Measurements from ENCODE around the gene SLC27A2. TPM values are rescaled to one million over a fixed set of nuclear protein-coding genes. Genes with fewer than 3 reads are reported as not detected.

The SLC27A2 gene
- total and polyA plus RNA-seq, 10 of the 15 experiments (the other 5 are each of a cell fraction or from before 2014, with no cell fraction given): 0.22 to 1.2 (median 0.69) TPM; not detected in 1

DNA sequence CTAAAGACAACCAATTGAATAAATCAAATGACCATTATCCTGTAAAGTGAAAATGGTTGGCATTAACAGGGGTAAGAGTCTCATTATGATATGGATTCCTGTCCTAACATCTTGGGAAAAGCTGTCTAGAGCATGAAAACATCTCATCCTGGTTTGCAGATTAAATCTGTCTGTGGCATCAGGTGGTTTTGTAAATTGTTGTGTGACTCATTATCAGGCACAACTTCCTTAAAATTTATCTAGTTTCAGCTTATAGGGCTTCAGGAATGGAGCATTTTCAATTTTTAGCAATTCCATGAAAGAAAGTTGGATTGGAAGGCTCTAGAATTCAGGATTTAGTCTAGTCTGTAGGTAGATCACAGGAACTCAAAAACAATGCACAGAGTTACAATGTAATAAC lies 31.1 kb upstream of the SLC27A2 start:
- no peaks in the 10 kb centered on the region; the same call in 2 of the 3 replicates for H3K9me3 ChIP-seq (replicated peaks; ENCODE audit: control insufficient read depth, insufficient read depth, low read length)
- FAIRE-seq (no peak), DNase-seq (ENCODE audit: low read depth, low spot score) (no peak), ATAC-seq (no peak)
- no peak overlapping the region for H3K9ac ChIP-seq (ENCODE audit: control insufficient read depth, insufficient read depth, low read length)
- H3K36me3 ChIP-seq (ENCODE audit: control insufficient read depth in 2 of 2, insufficient read depth in 2 of 2, low read length in 1 of 2): no peaks in the 10 kb centered on the region
- H3K27ac ChIP-seq (ENCODE audit: control insufficient read depth, insufficient read depth): no peak overlapping the region
- H3K4me1 ChIP-seq (ENCODE audit: control insufficient read depth, insufficient read depth, low read length): no peaks in the 10 kb centered on the region
- ChIA-PET POLR2A (interaction anchor here (0.7 kb wide), 1 partner anchor 263 kb away, joined by 3 read pairs; no protein-coding TSS in a partner anchor), CTCF (interaction anchor here (1.8 kb wide), 1 partner anchor 165 kb away, joined by 14 read pairs; no protein-coding TSS in a partner anchor), RAD21 (ENCODE audit: unreplicated experiment) (interaction anchor here (1.1 to 1.5 kb wide), 2 partner anchors 165 to 168 kb away, joined by 3 to 9 read pairs; no protein-coding TSS in a partner anchor), SMC1A (ENCODE audit: uncharacterized antibody, unreplicated experiment) (interaction anchor here (1.0 to 4.2 kb wide), 6 partner anchors 32 to 171 kb away, joined by 3 to 18 read pairs (median 4); no protein-coding TSS in a partner anchor)
- intact Hi-C loops (cut with micrococcal nuclease; ENCODE audit: unreplicated experiment): no loop called here
- no peaks in the 10 kb centered on the region for H4K20me1 ChIP-seq (ENCODE audit: control insufficient read depth, insufficient read depth)
- in situ Hi-C loops (cut with MboI): no loop called here
- H2AFZ ChIP-seq (ENCODE audit: control insufficient read depth, low read depth, low read length): no peak overlapping the region
- TF ChIP-seq BMI1 (IDR thresholded peaks at IDR 0.05; ENCODE audit: borderline replicate concordance) (no peak), STAT1 (conservative IDR thresholded peaks at IDR 0.05) (no peak), POLR2AphosphoS2 (IDR thresholded peaks at IDR 0.05; ENCODE audit: low read depth, low read length) (no peak)
- no peaks in the 10 kb centered on the region; a peak in 1 of 4 replicates for H3K27me3 ChIP-seq (replicated peaks in 1 of 2; ENCODE audit: control insufficient read depth in 2 of 2, insufficient read depth in 2 of 2, low read length in 1 of 2)
- H3K4me2 ChIP-seq (ENCODE audit: control insufficient read depth, insufficient read depth): no peak overlapping the region
- H3K79me2 ChIP-seq (ENCODE audit: control insufficient read depth, insufficient read depth, low read length): no peaks in the 10 kb centered on the region
- no peak overlapping the region for H3K4me3 ChIP-seq
- no TSS peak for BruUV-seq (replicated peaks)

DNA sequence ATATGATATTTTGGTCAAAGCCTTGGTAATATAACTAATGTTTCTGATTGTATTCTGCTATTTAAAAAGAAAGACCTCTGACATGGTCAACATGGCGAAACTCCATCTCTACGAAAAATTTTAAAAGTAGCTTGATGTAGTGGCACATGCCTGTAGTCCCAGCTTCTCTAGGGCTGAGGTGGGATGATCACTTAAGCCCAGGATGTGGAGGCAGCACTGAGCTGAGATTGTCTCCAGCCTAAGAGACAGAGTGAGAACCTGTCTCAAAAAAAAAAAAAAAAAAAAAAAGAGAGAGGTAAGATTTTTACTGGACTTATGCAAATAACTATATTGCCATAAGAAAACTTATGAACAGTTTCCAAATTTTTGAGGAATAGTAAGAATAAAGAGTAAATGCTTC lies 30.5 kb upstream of the SLC27A2 start:
- H3K9me3 ChIP-seq (replicated peaks; ENCODE audit: control insufficient read depth, insufficient read depth, low read length): no peaks in the 10 kb centered on the region; the same call in 2 of the 3 replicates
- FAIRE-seq: no peak
- DNase-seq (ENCODE audit: low read depth, low spot score): no peak
- intact Hi-C loops (cut with micrococcal nuclease; ENCODE audit: unreplicated experiment): no loop called here
- SMC1A ChIA-PET (ENCODE audit: uncharacterized antibody, unreplicated experiment): interaction anchor here (1.0 to 4.2 kb wide), 4 partner anchors 31 to 170 kb away, joined by 3 to 18 read pairs (median 4); no protein-coding TSS in a partner anchor
- CTCF ChIA-PET: interaction anchor here (0.7 to 1.8 kb wide), 3 partner anchors 17 to 895 kb away, joined by 3 to 14 read pairs (median 3); no protein-coding TSS in a partner anchor
- no peaks in the 10 kb centered on the region for H3K36me3 ChIP-seq (ENCODE audit: control insufficient read depth in 2 of 2, insufficient read depth in 2 of 2, low read length in 1 of 2)
- no peak overlapping the region for H3K9ac ChIP-seq (ENCODE audit: control insufficient read depth, insufficient read depth, low read length)
- in situ Hi-C loops (cut with MboI): no loop called here
- WGBS (ENCODE audit: insufficient coverage, insufficient replicate concordance, low lambda C conversion rate, missing lambda C conversion rate): 86% methylated on average over 2 of the region's 2 CpGs
- no peak overlapping the region for H3K4me2 ChIP-seq (ENCODE audit: control insufficient read depth, insufficient read depth)
- no peak overlapping the region for H3K4me3 ChIP-seq
- H3K79me2 ChIP-seq (ENCODE audit: control insufficient read depth, insufficient read depth, low read length): no peaks in the 10 kb centered on the region
- no peak overlapping the region for H3K27ac ChIP-seq (ENCODE audit: control insufficient read depth, insufficient read depth)
- no peak for ATAC-seq
- no peaks in the 10 kb centered on the region for H4K20me1 ChIP-seq (ENCODE audit: control insufficient read depth, insufficient read depth)
- TF ChIP-seq CREM (IDR thresholded peaks at IDR 0.05; ENCODE audit: low read depth) (no peak), NFYA (IDR thresholded peaks at IDR 0.05; ENCODE audit: borderline replicate concordance, low read depth, low read length) (no peak), JUND (IDR thresholded peaks at IDR 0.05; ENCODE audit: low read depth, low read length) (no peak), SP1 (IDR thresholded peaks at IDR 0.05; ENCODE audit: low read depth, low read length) (no peak), ATF3 (IDR thresholded peaks at IDR 0.05; ENCODE audit: borderline replicate concordance, extremely low read depth, low read depth, low read length) (no peak), SMC3 (IDR thresholded peaks at IDR 0.05; ENCODE audit: borderline replicate concordance, low read length) (no peak), MTA3 (IDR thresholded peaks at IDR 0.05; ENCODE audit: borderline replicate concordance, low read length) (no peak)
- TF ChIP-seq, protein P1, sequence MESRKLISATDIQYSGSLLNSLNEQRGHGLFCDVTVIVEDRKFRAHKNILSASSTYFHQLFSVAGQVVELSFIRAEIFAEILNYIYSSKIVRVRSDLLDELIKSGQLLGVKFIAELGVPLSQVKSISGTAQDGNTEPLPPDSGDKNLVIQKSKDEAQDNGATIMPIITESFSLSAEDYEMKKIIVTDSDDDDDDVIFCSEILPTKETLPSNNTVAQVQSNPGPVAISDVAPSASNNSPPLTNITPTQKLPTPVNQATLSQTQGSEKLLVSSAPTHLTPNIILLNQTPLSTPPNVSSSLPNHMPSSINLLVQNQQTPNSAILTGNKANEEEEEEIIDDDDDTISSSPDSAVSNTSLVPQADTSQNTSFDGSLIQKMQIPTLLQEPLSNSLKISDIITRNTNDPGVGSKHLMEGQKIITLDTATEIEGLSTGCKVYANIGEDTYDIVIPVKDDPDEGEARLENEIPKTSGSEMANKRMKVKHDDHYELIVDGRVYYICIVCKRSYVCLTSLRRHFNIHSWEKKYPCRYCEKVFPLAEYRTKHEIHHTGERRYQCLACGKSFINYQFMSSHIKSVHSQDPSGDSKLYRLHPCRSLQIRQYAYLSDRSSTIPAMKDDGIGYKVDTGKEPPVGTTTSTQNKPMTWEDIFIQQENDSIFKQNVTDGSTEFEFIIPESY (IDR thresholded peaks at IDR 0.05): no peak
- RAD21 ChIA-PET (ENCODE audit: unreplicated experiment): interaction anchor here (1.1 to 1.5 kb wide), 2 partner anchors 165 to 168 kb away, joined by 3 to 9 read pairs; no protein-coding TSS in a partner anchor
- no TSS peak for BruUV-seq (replicated peaks)
- no peaks in the 10 kb centered on the region for H3K4me1 ChIP-seq (ENCODE audit: control insufficient read depth, insufficient read depth, low read length)
- POLR2A ChIA-PET: interaction anchor here (0.7 kb wide), 1 partner anchor 264 kb away, joined by 3 read pairs; no protein-coding TSS in a partner anchor
- no peak overlapping the region for H2AFZ ChIP-seq (ENCODE audit: control insufficient read depth, low read depth, low read length)
- H3K27me3 ChIP-seq (replicated peaks in 1 of 2; ENCODE audit: control insufficient read depth in 2 of 2, insufficient read depth in 2 of 2, low read length in 1 of 2): no peaks in the 10 kb centered on the region; a peak in 1 of 4 replicates

All from GM12878 (cell line).